Memory B cell (primary cell): Measurements from ENCODE around the gene ATP6V0A1.
"Not testable (repeated sequence)": the region's sequence is repeated elsewhere in the genome, so short reads cannot be mapped to it uniquely, and the experiment has no call there.

Source experiments
- ATAC-seq: fragments of 150-1000 bp; cut with Tn5 transposase; 2 replicates; pipeline ENCODE4 v1.10.0; 2021; ENCODE audit warnings: low read depth, mild to moderate bottlenecking, moderate library complexity
- DNase-seq, 2 donors: peaks; one replicate each; pipeline ENCODE4 v3.0.0; 2022; ENCODE audit warnings: low spot score in 2 of 2
- H3K27ac Mint-ChIP-seq: one replicate; pipeline ENCODE4 v1.8.0; 2022; ENCODE audit warnings: mild to moderate bottlenecking, moderate library complexity, mixed read lengths
- H3K27me3 Mint-ChIP-seq: one replicate; pipeline ENCODE4 v1.8.0; 2022; ENCODE audit warnings: mixed read lengths
- H3K36me3 Mint-ChIP-seq: one replicate; pipeline ENCODE4 v1.8.0; 2022; ENCODE audit warnings: mild to moderate bottlenecking, mixed read lengths
- H3K4me1 Mint-ChIP-seq: one replicate; pipeline ENCODE4 v1.8.0; 2022; ENCODE audit warnings: mixed read lengths
- H3K4me3 Mint-ChIP-seq: one replicate; pipeline ENCODE4 v1.8.0; 2022; ENCODE audit warnings: mild to moderate bottlenecking, moderate library complexity, mixed read lengths
- H3K9me3 Mint-ChIP-seq: one replicate; pipeline ENCODE4 v1.8.0; 2022; ENCODE audit warnings: mixed read lengths

Gene ATP6V0A1

DNA sequence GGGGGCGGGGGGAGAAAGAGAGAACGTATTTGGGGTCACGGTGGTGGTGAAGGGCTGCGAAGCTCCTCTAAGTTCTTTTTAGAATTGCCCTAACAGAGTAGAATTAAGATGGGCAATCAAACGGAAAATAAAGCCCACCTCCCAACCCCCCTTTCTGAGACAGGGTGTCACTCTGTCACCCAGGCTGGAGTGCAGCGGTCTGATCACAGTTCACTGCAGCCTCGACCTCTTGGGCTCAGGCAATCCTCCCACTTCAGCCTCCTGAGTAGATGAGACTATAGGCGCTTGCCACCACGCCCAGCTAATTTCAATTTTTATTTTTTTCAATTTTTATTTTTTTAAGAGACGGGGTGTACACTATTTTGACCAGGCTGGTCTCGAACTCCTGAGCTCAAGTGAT is 34.9 kb upstream of the ATP6V0A1 start:
- ATAC-seq, result no peak
- Mint-ChIP-seq H3K27ac (no peak overlapping the region), H3K4me3 (no peak overlapping the region), H3K4me1 (peaks cover 8% of the 10 kb centered on the region), H3K9me3 (no peaks in the 10 kb centered on the region), H3K36me3 (no peaks in the 10 kb centered on the region), H3K27me3 (peaks cover 13% of the 10 kb centered on the region)
- no peak for DNase-seq

DNA sequence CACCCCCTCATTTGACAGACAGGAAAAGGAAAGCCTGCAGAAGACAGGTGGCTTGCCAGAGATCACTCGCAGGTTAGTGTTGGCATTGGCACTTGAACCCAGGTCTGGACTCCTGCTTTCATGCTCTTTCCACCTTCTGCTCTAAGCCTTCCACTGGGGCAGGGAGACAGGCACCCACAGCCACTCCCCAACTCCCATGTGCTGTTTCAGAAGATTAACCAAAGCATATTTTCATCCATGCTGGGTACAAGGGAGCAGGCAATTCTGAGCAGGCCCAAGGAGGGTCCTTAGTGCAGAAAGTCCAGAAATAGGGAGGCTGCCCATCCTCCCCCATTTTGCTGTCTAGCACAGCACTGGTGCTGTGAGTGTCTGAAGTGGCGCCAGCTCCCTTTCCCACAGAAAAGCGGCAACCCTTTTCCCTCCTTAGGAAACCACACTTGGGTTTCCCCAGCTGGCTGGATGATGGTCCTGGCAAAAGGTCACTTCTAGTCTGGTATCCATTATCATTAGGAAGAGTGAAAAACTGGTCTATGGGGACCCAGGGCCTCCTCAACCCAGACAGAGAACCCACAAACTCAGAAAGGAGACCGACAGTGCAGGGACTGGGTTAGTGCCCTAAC is 33.6 kb upstream of the ATP6V0A1 start:
- Mint-ChIP-seq H3K27me3 (peaks cover 11% of the 10 kb centered on the region), H3K4me3 (no peak overlapping the region), H3K4me1 (peaks cover 8% of the 10 kb centered on the region), H3K36me3 (no peaks in the 10 kb centered on the region), H3K27ac (no peak overlapping the region), H3K9me3 (no peaks in the 10 kb centered on the region)
- ATAC-seq, result no peak
- DNase-seq, result no peak

DNA sequence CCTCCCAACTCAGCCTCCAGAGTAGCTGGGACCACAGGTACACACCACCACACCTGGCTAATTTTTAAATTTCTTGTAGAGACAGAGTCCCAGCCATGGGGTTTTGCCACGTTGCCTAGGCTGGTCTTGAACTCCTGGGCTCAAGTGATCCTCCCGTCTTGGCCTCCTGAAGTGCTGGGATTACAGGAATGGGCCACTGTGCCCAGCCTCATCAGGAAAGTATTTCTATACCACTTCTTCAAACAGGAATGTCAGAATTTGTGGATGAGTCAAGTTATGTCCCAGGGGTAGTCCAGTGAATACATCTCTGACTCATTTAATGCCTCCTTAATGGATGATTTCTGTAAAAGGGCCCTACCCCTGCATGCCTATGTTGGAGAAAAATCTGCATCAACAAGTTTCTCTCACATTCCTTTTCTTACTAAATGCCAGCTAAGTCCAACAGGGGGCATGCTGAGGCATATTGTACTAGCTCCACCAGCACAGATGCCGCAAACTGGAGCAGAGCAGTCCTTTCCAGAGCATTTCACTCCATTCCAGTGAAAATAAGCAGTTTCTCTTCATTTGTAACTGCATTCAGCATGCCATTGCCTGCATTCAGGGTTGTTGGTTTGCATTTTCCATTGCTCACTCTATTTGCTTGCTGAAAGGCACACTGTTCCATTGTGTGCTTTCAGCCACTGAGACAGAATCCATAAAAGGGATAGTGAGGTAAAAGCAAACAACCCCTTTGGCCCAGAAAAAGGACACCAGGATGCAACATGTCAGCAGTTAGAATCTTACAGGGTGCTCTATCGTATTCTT is 30.3 kb upstream of the ATP6V0A1 start:
- no peak overlapping the region for H3K27ac Mint-ChIP-seq
- peaks cover 4% of the 10 kb centered on the region for H3K27me3 Mint-ChIP-seq
- no peaks in the 10 kb centered on the region for H3K9me3 Mint-ChIP-seq
- H3K36me3 Mint-ChIP-seq, result no peaks in the 10 kb centered on the region
- ATAC-seq, result peak; percentile 85
- DNase-seq, result peak in 1 of 2 donors; percentile 56
- no peak overlapping the region for H3K4me3 Mint-ChIP-seq
- H3K4me1 Mint-ChIP-seq, result peaks cover 4% of the 10 kb centered on the region

DNA sequence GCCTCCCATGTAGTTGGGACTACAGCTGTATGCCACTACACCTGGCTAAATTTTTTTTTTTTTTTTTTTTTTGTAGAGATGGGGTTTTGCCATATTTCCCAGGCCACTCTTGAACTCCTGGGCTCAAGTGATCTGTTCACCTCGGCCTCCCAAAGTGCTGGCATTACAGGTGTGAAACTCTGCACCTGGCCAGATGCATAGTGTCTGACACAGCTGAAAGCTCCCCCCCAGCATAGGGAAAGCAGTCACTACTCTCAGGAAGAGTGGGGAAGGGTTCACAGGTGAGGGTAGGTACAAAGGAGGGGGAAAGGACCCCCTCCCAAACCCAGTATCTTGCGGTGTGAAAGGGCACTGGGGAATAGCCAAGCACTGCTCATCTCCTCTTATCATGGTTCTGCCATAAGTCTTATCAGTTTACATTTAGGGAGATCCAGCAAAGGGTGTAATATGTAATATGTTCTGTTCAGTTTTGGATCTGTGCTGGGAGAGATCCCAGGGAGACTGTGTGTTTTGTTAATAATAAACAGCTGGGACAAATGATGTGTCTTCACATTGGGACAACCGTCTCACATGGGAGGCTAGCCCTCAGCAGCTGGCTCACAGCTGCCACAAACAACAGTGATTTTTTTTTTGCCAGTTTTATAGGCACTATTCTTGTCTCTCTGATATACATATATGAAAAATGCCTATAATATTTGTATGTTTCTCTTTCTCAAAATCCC is 28.8 kb upstream of the ATP6V0A1 start:
- H3K36me3 Mint-ChIP-seq, result no peaks in the 10 kb centered on the region
- peaks cover 4% of the 10 kb centered on the region for H3K4me1 Mint-ChIP-seq
- no peaks in the 10 kb centered on the region for H3K9me3 Mint-ChIP-seq
- H3K27me3 Mint-ChIP-seq, result peaks cover 5% of the 10 kb centered on the region
- H3K27ac Mint-ChIP-seq, result no peak overlapping the region
- H3K4me3 Mint-ChIP-seq, result no peak overlapping the region
- no peak for DNase-seq
- ATAC-seq, result no peak

DNA sequence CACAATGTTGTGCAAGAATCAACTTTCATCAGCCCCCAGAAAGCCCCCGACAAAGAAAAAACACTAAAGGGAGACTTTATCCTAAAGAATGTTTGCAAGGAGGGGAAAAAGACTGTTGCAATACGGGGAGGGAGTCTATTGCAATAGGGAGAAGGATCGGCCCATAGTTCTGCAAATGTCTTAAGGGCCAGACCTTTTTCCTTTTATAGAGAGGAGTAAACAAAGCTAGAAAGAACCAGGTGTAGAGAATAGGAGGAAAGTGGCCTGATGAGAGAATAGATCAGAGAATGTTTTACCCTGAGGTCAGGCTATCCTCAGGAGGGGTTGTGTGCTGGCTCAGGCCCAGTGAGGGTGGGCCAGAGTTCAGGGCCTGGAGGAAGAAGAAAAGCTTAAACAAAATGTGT is 26.9 kb upstream of the ATP6V0A1 start:
- H3K36me3 Mint-ChIP-seq, result no peaks in the 10 kb centered on the region
- ATAC-seq (no peak), DNase-seq (no peak)
- H3K27me3 Mint-ChIP-seq, result peaks cover 5% of the 10 kb centered on the region
- H3K4me3 Mint-ChIP-seq, result no peak overlapping the region
- H3K27ac Mint-ChIP-seq, result no peak overlapping the region
- no peaks in the 10 kb centered on the region for H3K9me3 Mint-ChIP-seq
- peaks cover 4% of the 10 kb centered on the region for H3K4me1 Mint-ChIP-seq

DNA sequence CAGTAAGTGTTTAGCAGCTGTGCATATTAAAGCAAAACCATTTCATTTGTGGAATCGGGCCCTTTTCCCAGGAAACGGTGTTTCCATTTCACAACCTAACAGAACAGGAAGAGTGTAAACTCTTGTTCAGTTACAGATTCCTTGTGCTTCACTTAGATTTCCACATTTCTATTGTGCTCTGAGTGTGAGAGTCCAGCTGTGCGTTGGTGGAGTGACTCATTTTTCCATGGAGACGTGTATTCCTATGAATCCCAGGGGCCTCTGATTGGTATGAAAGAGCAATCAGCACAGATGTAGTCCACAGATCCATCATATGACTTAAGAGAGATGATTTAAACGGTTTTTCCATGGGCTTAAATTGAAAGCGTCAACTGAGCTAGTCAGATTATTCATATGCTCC is 22.3 kb upstream of the ATP6V0A1 start:
- no peak for DNase-seq
- Mint-ChIP-seq H3K36me3 (no peaks in the 10 kb centered on the region), H3K4me1 (peaks cover 3% of the 10 kb centered on the region), H3K4me3 (no peak overlapping the region), H3K27ac (no peak overlapping the region), H3K27me3 (peaks cover 2% of the 10 kb centered on the region), H3K9me3 (no peaks in the 10 kb centered on the region)
- no peak for ATAC-seq

DNA sequence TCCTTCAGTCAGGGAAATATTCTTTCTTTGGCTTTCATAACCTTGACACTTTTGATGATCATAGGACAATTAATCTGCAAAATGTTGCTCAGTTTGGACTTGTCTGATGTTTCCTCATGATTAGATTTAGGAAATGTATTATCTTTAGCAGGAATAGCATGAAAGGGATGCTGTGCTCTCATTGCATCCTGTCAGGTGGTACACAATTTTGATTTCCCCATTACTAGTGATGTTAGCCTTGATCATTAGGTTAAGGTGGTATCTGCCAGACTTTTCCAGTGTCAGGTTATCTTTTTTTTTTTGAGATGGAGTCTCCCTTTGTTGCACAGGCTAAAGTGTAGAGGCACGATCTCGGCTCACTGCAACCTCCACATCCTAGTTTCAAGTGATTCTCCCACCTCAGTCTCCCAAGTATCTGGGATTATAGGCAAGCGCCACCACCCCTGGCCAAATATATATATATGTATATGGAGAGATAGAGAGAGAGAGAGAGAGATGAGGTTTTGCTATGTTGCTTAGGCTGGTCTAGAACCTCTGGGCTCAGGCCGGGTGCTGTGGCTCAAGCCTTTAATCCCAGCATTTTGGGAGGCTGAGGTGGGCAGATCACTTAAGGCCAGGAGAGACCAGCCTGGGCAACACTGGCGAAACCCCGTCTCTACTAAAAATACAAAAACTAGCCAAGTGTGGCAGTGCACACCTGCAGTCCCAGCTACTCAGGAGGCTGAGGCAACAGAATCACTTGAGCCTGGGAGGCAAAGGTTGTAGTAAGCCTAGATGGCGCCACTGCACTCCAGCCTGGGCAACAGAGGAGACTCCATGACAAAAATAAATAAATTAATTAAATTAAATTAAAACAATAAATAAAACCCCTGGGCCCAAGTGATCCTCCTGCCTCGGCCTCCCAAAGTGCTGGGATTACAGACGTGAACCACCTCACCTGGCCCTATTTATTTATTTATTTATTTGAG is 19.8 kb upstream of the ATP6V0A1 start:
- no peaks in the 10 kb centered on the region for H3K36me3 Mint-ChIP-seq
- H3K4me1 Mint-ChIP-seq, result peaks cover 8% of the 10 kb centered on the region
- peak; percentile 35 to 38 for DNase-seq
- no peak overlapping the region for H3K4me3 Mint-ChIP-seq
- no peak overlapping the region for H3K27ac Mint-ChIP-seq
- peak; percentile 64 for ATAC-seq
- H3K27me3 Mint-ChIP-seq, result peaks cover 1% of the 10 kb centered on the region
- H3K9me3 Mint-ChIP-seq, result no peaks in the 10 kb centered on the region

DNA sequence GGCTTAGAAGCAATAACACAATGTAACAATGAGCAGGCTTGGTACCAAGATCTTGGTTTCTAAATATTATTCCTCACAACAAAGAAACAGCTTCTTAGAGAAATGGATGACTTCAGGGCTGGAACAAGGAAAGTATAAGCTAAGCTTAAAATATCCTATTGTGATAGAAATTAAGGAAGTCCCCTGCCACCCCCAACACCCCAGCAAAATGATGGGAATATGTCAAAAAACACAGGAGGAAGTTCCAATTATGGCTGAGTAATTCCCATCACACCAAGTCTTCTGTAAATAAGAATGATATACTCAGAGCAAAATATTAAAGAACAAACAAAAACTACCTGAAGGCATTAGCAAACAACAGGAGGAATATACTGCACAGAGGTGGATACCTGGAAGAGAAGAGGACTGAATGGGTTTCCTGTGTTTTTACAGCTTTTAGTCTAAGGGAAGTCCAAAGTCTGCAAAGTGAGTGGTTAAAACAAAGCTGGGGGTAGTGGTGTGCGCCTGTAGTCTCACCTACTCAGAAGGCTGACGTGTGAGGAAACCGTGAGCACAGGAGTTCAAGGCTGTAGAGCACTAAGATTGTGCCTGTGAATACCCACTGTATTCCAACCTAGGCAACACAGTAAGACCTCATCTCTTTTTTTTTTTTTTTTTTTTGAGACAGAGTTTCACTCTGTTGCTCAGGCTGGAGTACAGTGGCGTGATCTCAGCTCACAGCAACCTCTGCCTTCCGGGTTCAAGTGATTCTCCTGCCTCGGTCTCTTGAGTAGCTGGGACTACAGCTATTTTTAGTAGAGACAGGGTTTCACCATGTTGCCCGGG is 17.1 kb upstream of the ATP6V0A1 start:
- Mint-ChIP-seq H3K36me3 (no peaks in the 10 kb centered on the region), H3K27ac (no peak overlapping the region), H3K4me1 (peaks cover 8% of the 10 kb centered on the region), H3K27me3 (no peaks in the 10 kb centered on the region), H3K9me3 (no peaks in the 10 kb centered on the region), H3K4me3 (no peak overlapping the region)
- no peak for DNase-seq
- no peak for ATAC-seq

DNA sequence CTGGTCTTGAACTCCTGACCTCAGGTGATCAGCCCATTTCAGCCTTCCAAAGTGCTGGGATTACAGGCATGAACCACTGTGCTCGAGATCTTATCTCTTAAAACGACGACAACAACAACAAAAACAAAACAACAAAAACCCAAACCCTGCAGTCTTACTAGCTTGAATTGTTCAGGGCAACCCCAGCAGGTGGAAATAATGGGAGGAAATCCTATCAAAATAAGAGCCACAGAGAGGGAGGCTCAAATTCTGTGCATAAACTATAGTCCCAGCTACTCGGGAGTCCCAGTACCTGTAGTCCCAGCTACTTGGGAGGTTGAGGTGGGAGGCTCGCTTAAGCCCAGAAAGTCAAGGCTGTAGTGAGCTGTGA is 16.5 kb upstream of the ATP6V0A1 start:
- H3K9me3 Mint-ChIP-seq, result no peaks in the 10 kb centered on the region
- H3K4me3 Mint-ChIP-seq, result no peak overlapping the region
- H3K4me1 Mint-ChIP-seq, result peaks cover 8% of the 10 kb centered on the region
- ATAC-seq, result no peak
- H3K36me3 Mint-ChIP-seq, result no peaks in the 10 kb centered on the region
- DNase-seq, result no peak
- no peaks in the 10 kb centered on the region for H3K27me3 Mint-ChIP-seq
- no peak overlapping the region for H3K27ac Mint-ChIP-seq

DNA sequence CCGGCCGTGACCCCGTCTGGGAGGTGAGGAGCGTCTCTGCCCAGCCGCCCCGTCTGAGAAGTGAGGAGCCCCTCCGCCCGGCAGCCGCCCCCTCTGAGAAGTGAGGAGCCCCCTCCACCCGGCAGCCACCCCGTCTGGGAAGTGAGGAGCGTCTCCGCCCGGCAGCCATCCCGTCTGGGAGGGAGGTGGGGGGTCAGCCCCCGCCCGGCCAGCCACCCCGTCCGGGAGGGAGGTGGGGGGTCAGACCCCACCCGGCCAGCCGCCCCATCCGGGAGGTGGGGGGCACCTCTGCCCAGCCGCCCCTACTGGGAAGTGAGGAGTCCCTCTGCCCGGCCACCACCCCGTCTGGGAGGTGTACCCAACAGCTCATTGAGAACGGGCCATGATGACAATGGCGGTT is 9.5 kb upstream of the ATP6V0A1 start:
- H3K4me3 Mint-ChIP-seq, H3K27me3 Mint-ChIP-seq, H3K36me3 Mint-ChIP-seq, ATAC-seq, H3K27ac Mint-ChIP-seq, DNase-seq, H3K9me3 Mint-ChIP-seq: not testable (repeated sequence)
- H3K4me1 Mint-ChIP-seq, result peaks cover 10% of the 10 kb centered on the region

DNA sequence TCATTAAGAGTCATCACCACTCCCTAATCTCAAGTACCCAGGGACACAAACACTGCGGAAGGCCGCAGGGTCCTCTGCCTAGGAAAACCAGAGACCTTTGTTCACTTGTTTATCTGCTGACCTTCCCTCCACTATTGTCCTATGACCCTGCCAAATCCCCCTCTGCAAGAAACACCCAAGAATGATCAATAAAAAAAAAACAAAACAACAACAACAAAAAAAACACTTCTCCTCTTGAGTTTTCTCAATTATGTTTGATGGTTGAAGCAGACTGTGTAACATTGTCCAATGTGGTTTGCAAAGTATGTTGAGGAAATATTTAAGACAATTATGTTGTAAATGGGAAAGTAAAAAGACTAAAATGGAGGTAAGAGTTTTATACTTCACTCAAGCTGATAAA is 8.8 kb upstream of the ATP6V0A1 start:
- H3K27me3 Mint-ChIP-seq, H3K9me3 Mint-ChIP-seq, H3K27ac Mint-ChIP-seq, H3K4me3 Mint-ChIP-seq, DNase-seq, ATAC-seq, H3K36me3 Mint-ChIP-seq: not testable (repeated sequence)
- peaks cover 10% of the 10 kb centered on the region for H3K4me1 Mint-ChIP-seq

DNA sequence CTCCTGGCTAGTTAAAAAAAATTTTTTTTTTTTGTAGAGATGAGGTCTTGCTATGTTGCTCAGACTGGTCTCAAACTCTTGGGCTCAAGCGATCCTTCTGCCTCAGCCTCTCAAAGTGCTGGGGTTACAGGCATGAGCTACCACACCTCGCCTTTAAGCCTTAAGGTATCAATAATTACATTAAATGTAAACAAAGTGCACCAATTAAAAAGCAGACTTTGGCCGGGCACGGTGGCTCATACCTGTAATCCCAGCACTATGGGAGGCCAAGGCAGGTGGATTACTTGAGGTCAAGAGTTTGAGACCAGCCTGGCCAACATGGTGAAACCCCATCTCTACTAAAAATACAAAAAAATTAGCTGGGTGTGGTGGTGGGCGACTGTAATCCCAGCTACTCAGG is 7.4 kb upstream of the ATP6V0A1 start:
- not testable (repeated sequence) for ATAC-seq, H3K9me3 Mint-ChIP-seq, H3K4me3 Mint-ChIP-seq, H3K27me3 Mint-ChIP-seq, H3K27ac Mint-ChIP-seq, H3K36me3 Mint-ChIP-seq, DNase-seq
- peaks cover 11% of the 10 kb centered on the region for H3K4me1 Mint-ChIP-seq

DNA sequence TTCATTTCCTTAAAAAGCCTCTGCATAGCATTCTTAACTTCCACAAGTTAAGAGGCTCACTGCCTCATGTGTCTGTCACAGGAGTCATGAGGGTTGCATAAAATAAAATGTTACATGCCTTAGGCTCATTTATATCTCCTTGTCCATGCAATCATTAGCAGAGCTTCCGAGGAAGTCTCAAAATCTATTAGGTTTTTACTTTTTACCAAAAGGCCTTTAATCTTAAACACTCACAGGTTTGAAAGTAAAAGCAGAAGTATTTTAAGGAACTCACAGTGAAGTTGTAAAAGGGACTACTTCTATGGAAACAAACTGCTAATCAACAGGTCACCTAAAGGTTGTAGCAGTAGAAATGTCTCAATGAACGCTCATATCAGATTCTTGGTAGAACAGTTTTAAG is 5.2 kb upstream of the ATP6V0A1 start:
- no peaks in the 10 kb centered on the region for H3K27me3 Mint-ChIP-seq
- H3K4me3 Mint-ChIP-seq, result peak overlapping the region; percentile 59
- H3K36me3 Mint-ChIP-seq, result no peaks in the 10 kb centered on the region
- H3K27ac Mint-ChIP-seq, result peak overlapping the region; percentile 89
- DNase-seq (peak in 1 of 2 donors; percentile 35), ATAC-seq (peak; percentile 80)
- peaks cover 23% of the 10 kb centered on the region for H3K4me1 Mint-ChIP-seq
- no peaks in the 10 kb centered on the region for H3K9me3 Mint-ChIP-seq
